H9 (cell line): ENCODE data around the gene DLG2. TPM values are rescaled to one million over a fixed set of nuclear protein-coding genes. Genes with fewer than 3 reads are reported as not detected.

Experiments
- DNase-seq: peaks from one replicate; pipeline ENCODE4 v3.0.0-alpha.2; 2017
- H2AFZ ChIP-seq: one replicate; pipeline ENCODE4 v1.6.1; 2013; ENCODE audit warnings: mild to moderate bottlenecking, low read length, control low read depth, moderate library complexity
- H2AK5ac ChIP-seq: 2 replicates; pipeline ENCODE4 v1.6.1; 2013; ENCODE audit warnings: low read length, control low read depth, mixed read lengths; ENCODE audit not compliant: insufficient read length
- H2BK120ac ChIP-seq: one replicate; pipeline ENCODE4 v1.6.1; 2013; ENCODE audit warnings: low read depth, mild to moderate bottlenecking, low read length, control low read depth, inconsistent platforms; ENCODE audit not compliant: poor library complexity, severe bottlenecking
- H2BK12ac ChIP-seq: 2 replicates; pipeline ENCODE4 v1.6.1; 2013; ENCODE audit warnings: low read length, control low read depth, mixed read lengths, low read depth; ENCODE audit not compliant: insufficient read length
- H2BK15ac ChIP-seq: 2 replicates; pipeline ENCODE4 v1.6.1; 2013; ENCODE audit warnings: low read depth, low read length, control low read depth
- H2BK20ac ChIP-seq: one replicate; pipeline ENCODE4 v1.6.1; 2013; ENCODE audit warnings: low read depth, mild to moderate bottlenecking, low read length, control low read depth, inconsistent platforms; ENCODE audit not compliant: poor library complexity, severe bottlenecking
- H2BK5ac ChIP-seq: 2 replicates; pipeline ENCODE4 v1.6.1; 2013; ENCODE audit warnings: low read length, control low read depth, mixed read lengths; ENCODE audit not compliant: insufficient read length
- H3K14ac ChIP-seq: 2 replicates; pipeline ENCODE4 v1.6.1; 2013; ENCODE audit warnings: low read length, control low read depth; ENCODE audit not compliant: insufficient read depth
- H3K18ac ChIP-seq: 2 replicates; pipeline ENCODE4 v1.6.1; 2013; ENCODE audit warnings: low read depth, mild to moderate bottlenecking, mixed read lengths, low read length, control low read depth; ENCODE audit not compliant: insufficient read length
- H3K23ac ChIP-seq: 2 replicates; pipeline ENCODE4 v1.6.1; 2013; ENCODE audit warnings: low read length, control low read depth, mixed read lengths, low read depth; ENCODE audit not compliant: insufficient read length
- H3K23me2 ChIP-seq: 2 replicates; pipeline ENCODE4 v1.6.1; 2013; ENCODE audit warnings: low read depth, mild to moderate bottlenecking, mixed read lengths, low read length, control low read depth; ENCODE audit not compliant: insufficient read length, poor library complexity, severe bottlenecking
- H3K27ac ChIP-seq: 2 replicates; pipeline ENCODE4 v1.5.1; 2013; ENCODE audit warnings: low read length, control low read depth, mixed read lengths, low read depth; ENCODE audit not compliant: insufficient read length
- H3K27me3 ChIP-seq: 2 replicates; pipeline ENCODE4 v1.6.1; 2013; ENCODE audit warnings: low read length, control low read depth, inconsistent platforms; ENCODE audit not compliant: insufficient read depth
- H3K4ac ChIP-seq: 2 replicates; pipeline ENCODE4 v1.6.1; 2013; ENCODE audit warnings: low read depth, mild to moderate bottlenecking, control low read depth, inconsistent platforms, low read length, moderate library complexity
- H3K4me1 ChIP-seq: 2 replicates; pipeline ENCODE4 v1.6.1; 2013; ENCODE audit warnings: low read length, control low read depth, inconsistent platforms; ENCODE audit not compliant: insufficient read depth
- H3K4me2 ChIP-seq: 2 replicates; pipeline ENCODE4 v1.6.1; 2013; ENCODE audit warnings: low read length, control low read depth, mixed read lengths; ENCODE audit not compliant: insufficient read length, insufficient read depth
- H3K56ac ChIP-seq: 2 replicates; pipeline ENCODE4 v1.6.1; 2013; ENCODE audit warnings: low read depth, mild to moderate bottlenecking, mixed read lengths, low read length, control low read depth; ENCODE audit not compliant: insufficient read length
- H3K79me1 ChIP-seq: 2 replicates; pipeline ENCODE4 v1.6.1; 2013; ENCODE audit warnings: low read depth, mild to moderate bottlenecking, moderate library complexity, low read length, control low read depth, inconsistent platforms; ENCODE audit not compliant: insufficient read depth, poor library complexity, severe bottlenecking
- H3K79me2 ChIP-seq: 2 replicates; pipeline ENCODE4 v1.6.1; 2013; ENCODE audit warnings: low read length, control low read depth, inconsistent platforms; ENCODE audit not compliant: insufficient read depth
- H3K9ac ChIP-seq: 2 replicates; pipeline ENCODE4 v1.6.1; 2013; ENCODE audit warnings: low read length, control low read depth, mixed read lengths; ENCODE audit not compliant: insufficient read length; ENCODE audit errors: extremely low read depth
- H3K9me3 ChIP-seq: one replicate; pipeline ENCODE4 v1.6.1; 2013; ENCODE audit warnings: low read depth, low read length, inconsistent platforms; ENCODE audit not compliant: control insufficient read depth
- H3T11ph ChIP-seq: one replicate; pipeline ENCODE4 v1.6.1; 2013; ENCODE audit warnings: mild to moderate bottlenecking, low read length, control low read depth, inconsistent platforms
- H4K20me1 ChIP-seq: one replicate; pipeline ENCODE4 v1.6.1; 2013; ENCODE audit not compliant: control insufficient read depth, insufficient read length, insufficient read depth
- H4K5ac ChIP-seq: 2 replicates; pipeline ENCODE4 v1.6.1; 2013; ENCODE audit warnings: low read depth, mild to moderate bottlenecking, mixed read lengths, low read length, control low read depth; ENCODE audit not compliant: insufficient read length
- H4K8ac ChIP-seq: replicated peaks from 2 replicates; pipeline ENCODE4 v1.6.1; 2013; ENCODE audit warnings: low read length, control low read depth, mixed read lengths, low read depth; ENCODE audit not compliant: insufficient read length
- H4K91ac ChIP-seq: 2 replicates; pipeline ENCODE4 v1.6.1; 2013; ENCODE audit warnings: low read depth, mild to moderate bottlenecking, moderate library complexity, mixed read lengths, low read length, control low read depth; ENCODE audit not compliant: insufficient read length
- H3K27ac Mint-ChIP-seq, 3 experiments: 2 replicates in 2 of 3; 3 replicates in 1 of 3; pipeline ENCODE4 v1.8.0; 2020 to 2021; ENCODE audit warnings: mixed read lengths in 3 of 3, mild to moderate bottlenecking in 1 of 3, moderate library complexity in 1 of 3
- H3K27me3 Mint-ChIP-seq: 2 replicates; pipeline ENCODE4 v1.8.0; 2021; ENCODE audit warnings: low read depth, mild to moderate bottlenecking, moderate library complexity, mixed read lengths
- H3K36me3 Mint-ChIP-seq, 3 experiments: 2 replicates in 2 of 3; 3 replicates in 1 of 3; pipeline ENCODE4 v1.8.0; 2020 to 2021; ENCODE audit warnings: low read depth in 3 of 3, mixed read lengths in 3 of 3; ENCODE audit not compliant: insufficient read depth in 1 of 3
- H3K4me1 Mint-ChIP-seq, 2 experiments: 2 replicates each; pipeline ENCODE4 v1.8.0; 2020; ENCODE audit warnings: mixed read lengths in 2 of 2
- H3K4me3 Mint-ChIP-seq, 2 experiments: 2 replicates in 1 of 2; 3 replicates in 1 of 2; pipeline ENCODE4 v1.8.0; 2020 to 2021; ENCODE audit warnings: mild to moderate bottlenecking in 2 of 2, mixed read lengths in 2 of 2, moderate library complexity in 1 of 2
- H3K9me3 Mint-ChIP-seq, 2 experiments: 2 replicates in 1 of 2; 3 replicates in 1 of 2; pipeline ENCODE4 v1.8.0; 2020; ENCODE audit warnings: mild to moderate bottlenecking in 2 of 2, mixed read lengths in 2 of 2, moderate library complexity in 1 of 2
- CTCF ChIP-seq: fragments of 200-600 bp; sonication (generic); conservative IDR thresholded peaks from 3 replicates; pipeline ENCODE4 v1.8.0; 2021; ENCODE audit warnings: antibody characterized with exemption, mild to moderate bottlenecking
- total RNA-seq: library from RNA; stranded (reverse); gene quantifications from 2 replicates; pipeline ENCODE4 v1.2.1, GENCODE V29; 2021

The DLG2 gene
- total RNA-seq, 1 experiment from 2014 or later: 8.0 TPM

GRCh38 chr11:84522331-84522730 lies 1104.8 kb downstream of the DLG2 start:
- Histone ChIP-seq H4K5ac (no peak overlapping the region), H4K8ac (no peak overlapping the region), H3K27ac (no peak overlapping the region), H3K23ac (no peak overlapping the region), H2BK5ac (no peak overlapping the region), H2BK12ac (no peak overlapping the region), H3K79me1 (no peaks in the 10 kb centered on the region), H3T11ph (no peak overlapping the region), H2BK120ac (no peak overlapping the region), H4K91ac (no peak overlapping the region), H3K56ac (no peak overlapping the region), H3K4me2 (no peak overlapping the region), H2BK20ac (no peak overlapping the region), H2AFZ (no peak overlapping the region), H2AK5ac (no peak overlapping the region), H3K23me2 (no peaks in the 10 kb centered on the region), H3K18ac (no peak overlapping the region), H3K4ac (no peak overlapping the region), H3K79me2 (no peaks in the 10 kb centered on the region), H3K9me3 (no peaks in the 10 kb centered on the region), H3K14ac (no peak overlapping the region), H3K9ac (no peak overlapping the region), H4K20me1 (no peaks in the 10 kb centered on the region), H3K4me1 (no peaks in the 10 kb centered on the region), H2BK15ac (no peak overlapping the region), H3K27me3 (no peaks in the 10 kb centered on the region)
- no peak for DNase-seq
- Mint-ChIP-seq H3K9me3 (no peaks in the 10 kb centered on the region), H3K27ac (no peak overlapping the region), H3K4me1 (no peaks in the 10 kb centered on the region), H3K36me3 (no peaks in the 10 kb centered on the region), H3K27me3 (no peaks in the 10 kb centered on the region), H3K4me3 (no peak overlapping the region)
- no peak for TF ChIP-seq CTCF
